ENCODE data around the gene TRIM22. TPM values are rescaled to one million over a fixed set of nuclear protein-coding genes. Genes with fewer than 3 reads are reported as not detected.
"Not testable (repeated sequence)": the region's sequence is repeated elsewhere in the genome, so short reads cannot be mapped to it uniquely, and the experiment has no call there.

TRIM22 gene, protein sequence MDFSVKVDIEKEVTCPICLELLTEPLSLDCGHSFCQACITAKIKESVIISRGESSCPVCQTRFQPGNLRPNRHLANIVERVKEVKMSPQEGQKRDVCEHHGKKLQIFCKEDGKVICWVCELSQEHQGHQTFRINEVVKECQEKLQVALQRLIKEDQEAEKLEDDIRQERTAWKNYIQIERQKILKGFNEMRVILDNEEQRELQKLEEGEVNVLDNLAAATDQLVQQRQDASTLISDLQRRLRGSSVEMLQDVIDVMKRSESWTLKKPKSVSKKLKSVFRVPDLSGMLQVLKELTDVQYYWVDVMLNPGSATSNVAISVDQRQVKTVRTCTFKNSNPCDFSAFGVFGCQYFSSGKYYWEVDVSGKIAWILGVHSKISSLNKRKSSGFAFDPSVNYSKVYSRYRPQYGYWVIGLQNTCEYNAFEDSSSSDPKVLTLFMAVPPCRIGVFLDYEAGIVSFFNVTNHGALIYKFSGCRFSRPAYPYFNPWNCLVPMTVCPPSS
- 16.6 TPM for total RNA-seq
- long read RNA-seq, transcript TRIM22-201 (8 exons, 2,989 nt): major isoform, 7 of 10 reads
- long read RNA-seq, partial matches to known transcripts: 1 of 10 reads
- long read RNA-seq, other reads (novel, unspliced or antisense): 0 of 10 reads

DNA sequence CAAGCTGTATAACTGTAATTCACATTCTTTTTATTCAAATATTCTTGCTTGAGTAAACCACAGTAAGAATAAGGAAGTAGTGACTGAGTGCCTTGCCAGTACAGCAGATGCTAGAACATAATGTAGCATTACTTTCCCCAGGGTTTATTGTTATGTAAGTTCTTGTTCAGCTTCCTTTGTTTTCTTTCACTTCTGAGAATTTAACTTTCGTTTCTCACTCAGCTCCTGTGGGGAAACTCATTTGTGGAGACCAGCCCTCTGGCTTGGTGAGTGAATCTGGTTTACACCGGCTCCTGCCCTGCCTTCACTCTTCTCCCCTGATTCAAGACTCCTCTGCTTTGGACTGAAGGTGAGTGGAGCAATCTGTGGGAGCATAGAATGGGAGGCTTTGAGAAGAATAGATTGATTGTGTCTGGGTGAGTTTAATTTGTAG is at the start of gene TRIM22:
Gene TRIM22, plus strand, starts transcription at position 240 of the 433 bp plus-strand sequence. CDS start 6,443 bp downstream, outside the sequence.
- H3K4me3 ChIP-seq: peak within 1 kb of the TSS; percentile 65
- no peak for TF ChIP-seq CTCF (IDR thresholded peaks at IDR 0.05; ENCODE audit: borderline replicate concordance)
- H3K27me3 ChIP-seq (ENCODE audit: low read depth): no peaks in the 10 kb centered on the region
- peak; percentile 20 for DNase-seq
- intact Hi-C loops (cut with micrococcal nuclease): no loop called here
- H3K27ac ChIP-seq (replicated peaks): peak within 1 kb of the TSS; percentile 90
- no peaks in the 10 kb centered on the region for H3K9me3 ChIP-seq (replicated peaks)
- peaks cover 39% of the 10 kb centered on the region for H3K4me1 ChIP-seq
- no peaks in the 10 kb centered on the region for H3K36me3 ChIP-seq

DNA sequence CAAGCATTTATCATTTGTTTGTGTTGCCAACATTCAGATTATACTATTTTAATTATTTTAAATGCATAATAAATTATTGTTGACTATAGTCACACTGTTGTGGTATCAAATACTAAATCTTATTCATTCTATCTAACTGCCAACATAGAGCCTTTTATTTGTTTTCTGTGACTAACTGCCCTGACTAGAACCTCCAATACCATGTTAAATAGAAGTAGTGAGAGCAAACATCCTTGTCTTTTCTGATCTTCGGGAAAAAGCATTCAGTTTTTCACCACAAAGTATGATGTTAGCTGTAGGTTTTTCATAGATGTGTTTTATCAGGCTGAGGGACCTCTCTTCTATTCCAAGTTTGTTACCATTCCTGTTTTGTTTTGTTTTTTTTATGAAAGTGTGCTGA is 49.6 kb upstream of the TRIM22 start:
- Histone ChIP-seq H3K27me3 (ENCODE audit: low read depth) (no peaks in the 10 kb centered on the region), H3K27ac (replicated peaks) (no peak overlapping the region), H3K36me3 (peaks cover 51% of the 10 kb centered on the region), H3K4me1 (no peaks in the 10 kb centered on the region), H3K4me3 (no peak overlapping the region), H3K9me3 (replicated peaks) (no peaks in the 10 kb centered on the region)
- TF ChIP-seq CTCF (IDR thresholded peaks at IDR 0.05; ENCODE audit: borderline replicate concordance): no peak
- DNase-seq: no peak
- intact Hi-C loops (cut with micrococcal nuclease): no loop called here

GRCh38 chr11:5643585-5643984 is 46.0 kb upstream of the TRIM22 start:
- no peaks in the 10 kb centered on the region for H3K4me1 ChIP-seq
- no peak overlapping the region for H3K4me3 ChIP-seq
- no peaks in the 10 kb centered on the region for H3K9me3 ChIP-seq (replicated peaks)
- H3K27me3 ChIP-seq (ENCODE audit: low read depth): no peaks in the 10 kb centered on the region
- intact Hi-C loops (cut with micrococcal nuclease): no loop called here
- no peak overlapping the region for H3K27ac ChIP-seq (replicated peaks)
- DNase-seq: no peak
- peaks cover 37% of the 10 kb centered on the region for H3K36me3 ChIP-seq
- TF ChIP-seq CTCF (IDR thresholded peaks at IDR 0.05; ENCODE audit: borderline replicate concordance): no peak

DNA sequence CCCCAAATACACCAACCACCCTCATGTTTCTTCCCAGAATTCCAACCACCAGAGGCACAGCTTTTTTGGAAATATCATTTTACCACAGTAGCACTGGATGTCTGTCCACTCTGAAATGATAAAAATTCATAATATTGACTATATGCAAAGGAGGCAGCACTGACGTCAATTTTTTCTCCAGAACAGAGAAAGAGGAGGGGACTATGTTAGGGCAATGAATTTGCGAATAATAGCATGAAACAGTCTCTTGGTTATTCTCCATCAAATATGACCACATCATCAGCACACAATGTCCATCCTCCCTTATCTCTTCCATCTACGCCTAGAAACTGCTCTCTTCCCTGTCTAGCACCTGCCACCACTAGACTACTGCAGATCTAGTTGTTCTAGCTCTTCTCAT is 43.5 kb upstream of the TRIM22 start:
- TF ChIP-seq CTCF (IDR thresholded peaks at IDR 0.05; ENCODE audit: borderline replicate concordance): no peak
- H3K27ac ChIP-seq (replicated peaks): no peak overlapping the region
- H3K4me3 ChIP-seq: no peak overlapping the region
- peaks cover 30% of the 10 kb centered on the region for H3K36me3 ChIP-seq
- DNase-seq: no peak
- H3K27me3 ChIP-seq (ENCODE audit: low read depth): no peaks in the 10 kb centered on the region
- H3K4me1 ChIP-seq: no peaks in the 10 kb centered on the region
- intact Hi-C loops (cut with micrococcal nuclease): no loop called here
- no peaks in the 10 kb centered on the region for H3K9me3 ChIP-seq (replicated peaks)

GRCh38 chr11:5655474-5655873 is 34.1 kb upstream of the TRIM22 start:
- no peak for TF ChIP-seq CTCF (IDR thresholded peaks at IDR 0.05; ENCODE audit: borderline replicate concordance)
- Histone ChIP-seq H3K27me3 (ENCODE audit: low read depth) (no peaks in the 10 kb centered on the region), H3K4me3 (no peak overlapping the region), H3K9me3 (replicated peaks) (peaks cover 10% of the 10 kb centered on the region), H3K36me3 (no peaks in the 10 kb centered on the region), H3K4me1 (no peaks in the 10 kb centered on the region), H3K27ac (replicated peaks) (no peak overlapping the region)
- intact Hi-C loops (cut with micrococcal nuclease): no loop called here
- DNase-seq: no peak

DNA sequence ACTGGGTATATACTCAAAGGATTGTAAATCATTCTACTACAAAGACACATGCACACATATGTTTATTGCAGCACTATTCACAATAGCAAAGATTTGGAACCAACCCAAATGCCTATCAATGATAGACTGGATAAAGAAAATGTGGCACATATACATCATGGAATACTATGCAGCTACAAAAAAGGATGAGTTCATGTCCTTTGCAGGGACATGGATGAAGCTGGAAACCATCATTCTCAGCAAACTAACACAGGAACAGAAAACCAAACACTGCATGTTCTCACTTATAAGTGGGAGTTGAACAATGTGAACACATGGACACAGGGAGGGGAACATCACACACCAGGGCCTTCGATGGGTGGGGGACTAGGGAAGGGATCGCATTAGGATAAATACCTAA is 32.6 kb upstream of the TRIM22 start:
- H3K4me3 ChIP-seq; H3K27ac ChIP-seq (replicated peaks); H3K4me1 ChIP-seq; H3K27me3 ChIP-seq (ENCODE audit: low read depth); H3K36me3 ChIP-seq; intact Hi-C loops (cut with micrococcal nuclease); H3K9me3 ChIP-seq (replicated peaks); DNase-seq: not testable (repeated sequence)

All from left ventricle myocardium inferior (tissue), 1 donor.